AG09319 (cell line): ENCODE measurements around the gene CFAP46.

Experiments
- DNase-seq: peaks from one replicate; pipeline ENCODE4 v3.0.0-alpha.2; 2010; ENCODE audit warnings: low read depth; ENCODE audit errors: extremely low read depth
- TF ChIP-seq, protein P1 (sequence below): IDR thresholded peaks from 2 replicates; pipeline ENCODE4 v1.5.1; 2011; ENCODE audit warnings: low read depth, mild to moderate bottlenecking, inconsistent platforms, low read length, moderate library complexity

CFAP46 gene

DNA sequence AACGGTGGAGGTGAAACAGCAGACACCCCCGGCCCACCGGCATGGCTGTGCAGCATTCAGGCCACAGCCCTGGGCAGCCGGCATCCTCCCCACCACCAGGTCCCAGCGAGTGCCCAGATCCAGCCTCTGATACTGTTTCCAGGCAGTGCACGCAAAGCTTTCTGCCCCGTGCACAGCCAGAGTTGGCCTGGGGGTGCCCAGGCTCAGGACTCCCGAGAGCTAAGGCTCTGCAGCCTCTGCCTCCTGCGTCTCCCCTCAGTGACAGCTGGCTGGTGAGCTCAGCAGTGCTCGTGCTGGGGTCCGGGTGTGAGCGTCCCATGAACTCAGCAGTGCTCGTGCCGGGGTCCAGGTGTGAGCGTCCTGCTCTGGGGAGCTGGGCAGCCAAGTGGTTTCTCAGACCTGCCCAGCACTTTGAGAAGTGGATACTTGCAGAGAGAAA is 65.4 kb downstream of the CFAP46 start:
- TF ChIP-seq, protein P1, sequence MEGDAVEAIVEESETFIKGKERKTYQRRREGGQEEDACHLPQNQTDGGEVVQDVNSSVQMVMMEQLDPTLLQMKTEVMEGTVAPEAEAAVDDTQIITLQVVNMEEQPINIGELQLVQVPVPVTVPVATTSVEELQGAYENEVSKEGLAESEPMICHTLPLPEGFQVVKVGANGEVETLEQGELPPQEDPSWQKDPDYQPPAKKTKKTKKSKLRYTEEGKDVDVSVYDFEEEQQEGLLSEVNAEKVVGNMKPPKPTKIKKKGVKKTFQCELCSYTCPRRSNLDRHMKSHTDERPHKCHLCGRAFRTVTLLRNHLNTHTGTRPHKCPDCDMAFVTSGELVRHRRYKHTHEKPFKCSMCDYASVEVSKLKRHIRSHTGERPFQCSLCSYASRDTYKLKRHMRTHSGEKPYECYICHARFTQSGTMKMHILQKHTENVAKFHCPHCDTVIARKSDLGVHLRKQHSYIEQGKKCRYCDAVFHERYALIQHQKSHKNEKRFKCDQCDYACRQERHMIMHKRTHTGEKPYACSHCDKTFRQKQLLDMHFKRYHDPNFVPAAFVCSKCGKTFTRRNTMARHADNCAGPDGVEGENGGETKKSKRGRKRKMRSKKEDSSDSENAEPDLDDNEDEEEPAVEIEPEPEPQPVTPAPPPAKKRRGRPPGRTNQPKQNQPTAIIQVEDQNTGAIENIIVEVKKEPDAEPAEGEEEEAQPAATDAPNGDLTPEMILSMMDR, result no peak
- DNase-seq, result no peak

DNA sequence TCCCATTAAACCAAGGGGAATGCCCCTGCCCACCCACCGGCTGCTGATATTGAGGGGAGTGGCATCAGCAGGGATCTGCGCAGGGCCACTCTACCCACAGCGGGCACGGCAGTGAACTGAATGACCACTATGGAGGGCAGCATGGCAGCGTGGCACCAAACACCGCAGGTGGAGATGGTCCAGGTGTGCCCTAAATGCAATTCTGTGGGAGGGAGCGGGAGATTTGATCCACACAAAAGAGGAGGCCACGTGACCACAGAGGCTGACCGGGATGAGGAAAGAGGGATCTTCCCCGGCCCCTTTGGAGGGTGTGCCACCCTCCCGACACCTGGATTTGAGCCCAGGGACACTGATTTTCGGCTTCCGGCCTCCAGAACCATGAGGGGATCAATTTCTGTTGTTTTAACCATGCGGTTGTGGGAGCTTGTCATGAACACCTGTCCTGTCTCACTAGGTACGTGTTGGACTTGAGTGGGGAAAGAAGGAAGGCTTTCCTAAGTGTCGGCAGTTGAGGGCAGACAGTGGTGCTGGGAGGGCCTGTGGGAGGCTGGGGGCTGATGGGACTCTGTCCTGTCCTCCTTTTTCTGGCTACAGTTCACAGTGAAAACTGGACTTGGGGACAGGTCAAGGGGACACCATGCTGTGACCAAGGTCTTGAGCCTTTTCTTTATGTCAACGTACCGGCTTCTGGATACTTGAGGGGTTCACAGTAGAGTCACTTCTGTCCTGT is 66.1 kb downstream of the CFAP46 start:
- TF ChIP-seq, protein P1, result no peak
- no peak for DNase-seq

DNA sequence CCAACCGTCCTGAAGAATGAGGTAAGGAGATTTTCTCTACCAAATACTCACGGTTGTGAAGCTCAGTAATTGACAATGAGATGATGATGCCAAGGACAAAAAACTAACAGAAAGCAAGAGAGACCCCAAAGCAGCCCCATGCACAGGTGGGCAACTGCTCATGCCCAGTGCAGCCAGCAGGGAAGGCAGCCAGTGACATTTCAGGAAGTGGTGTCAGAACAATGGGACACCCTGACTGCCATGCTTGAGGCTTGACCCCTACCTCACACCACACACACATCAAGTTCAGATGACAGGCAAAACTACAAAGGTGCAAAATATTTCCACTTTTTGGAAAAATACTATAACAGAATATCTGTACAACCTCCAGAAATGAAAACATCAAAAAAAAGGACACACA is 66.9 kb downstream of the CFAP46 start:
- TF ChIP-seq, protein P1, result no peak
- DNase-seq, result no peak

DNA sequence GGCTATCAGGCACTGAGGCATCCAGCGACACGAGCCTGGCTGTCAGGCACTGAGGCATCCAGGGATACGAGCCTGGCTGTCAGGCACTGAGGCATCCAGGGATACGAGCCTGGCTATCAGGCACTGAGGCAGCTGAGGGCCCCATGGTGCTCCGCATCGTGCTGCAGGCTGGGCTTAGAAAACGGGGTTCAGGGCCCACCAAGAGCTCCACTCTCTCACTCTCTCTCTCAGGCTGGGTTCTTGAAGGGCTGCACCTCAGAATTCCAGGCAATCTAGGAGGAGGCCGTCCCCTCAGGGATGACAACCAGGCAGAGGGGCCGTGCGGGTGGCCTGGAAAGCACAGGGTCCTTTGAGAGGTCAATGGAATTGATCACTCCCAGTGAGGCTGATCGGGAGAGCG is 69.0 kb downstream of the CFAP46 start:
- no peak for DNase-seq
- TF ChIP-seq, protein P1, result no peak

DNA sequence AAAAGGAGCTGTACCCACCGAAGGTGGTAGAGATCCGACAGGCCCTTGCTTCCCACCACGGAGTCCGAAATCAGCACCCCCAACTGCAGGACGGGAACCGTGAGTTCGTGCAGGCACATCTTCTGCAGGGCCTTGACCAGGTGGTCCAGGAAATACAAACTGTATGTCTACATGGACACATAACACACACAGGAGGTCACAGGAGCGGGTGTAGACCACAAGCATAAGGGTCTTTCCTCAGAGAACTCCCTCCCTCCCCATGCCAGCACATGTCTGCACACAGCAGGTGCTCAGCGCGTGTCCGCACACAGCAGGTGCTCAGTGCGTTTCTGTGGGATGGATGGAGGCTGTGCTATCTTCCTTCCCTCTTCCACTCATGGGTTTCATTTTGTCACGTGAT is 69.7 kb downstream of the CFAP46 start:
- TF ChIP-seq, protein P1, result no peak
- no peak for DNase-seq

DNA sequence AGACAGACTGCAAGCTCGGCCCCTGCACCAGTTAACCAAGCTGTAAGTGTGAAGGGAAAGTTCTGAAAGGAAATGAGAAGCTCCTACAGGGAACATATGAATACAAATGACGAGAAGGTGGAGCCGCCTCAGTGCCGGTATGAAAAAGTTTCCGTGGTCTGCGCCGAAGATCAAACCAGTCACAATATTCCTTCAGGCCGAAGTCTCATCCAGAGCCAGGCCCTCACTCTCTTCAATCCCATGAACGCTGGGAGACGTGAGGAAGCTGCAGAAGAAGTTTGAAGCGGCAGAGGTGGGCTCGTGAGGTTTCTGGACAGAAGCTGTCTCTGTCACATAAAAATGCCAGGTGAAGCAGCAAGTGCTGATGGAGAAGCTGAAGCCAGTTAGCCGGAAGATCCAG is 71.9 kb downstream of the CFAP46 start:
- TF ChIP-seq, protein P1, result no peak
- DNase-seq, result no peak

DNA sequence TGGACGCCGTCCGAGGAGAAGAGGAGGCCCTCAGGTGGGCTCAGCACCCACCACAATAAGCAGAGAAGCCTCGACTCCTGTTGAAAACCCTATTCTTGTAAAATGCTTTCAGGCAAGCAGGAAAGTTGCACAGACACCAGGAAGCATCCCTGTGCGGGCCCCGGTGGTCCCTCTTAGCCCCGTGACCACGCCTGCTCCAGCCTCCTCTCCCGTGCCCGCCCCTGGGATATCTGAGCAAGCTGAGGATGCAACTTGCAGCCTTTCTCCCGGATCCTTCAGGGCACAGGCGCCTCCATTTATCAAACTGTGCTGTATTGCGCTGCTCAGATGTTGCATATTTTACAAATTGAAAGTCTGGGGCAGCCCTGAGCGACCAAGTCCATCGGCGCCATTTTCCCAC is 72.7 kb downstream of the CFAP46 start:
- TF ChIP-seq, protein P1, result no peak
- DNase-seq, result no peak
